Stimulated activated CD8-positive, alpha-beta memory T cell treated with anti-CD3 and anti-CD28 coated beads, Interleukin-15, amount 100 ng/mL, for 1 hour (primary cell): ENCODE results near the gene SUMO3.

Source experiments
- DNase-seq: peaks from one replicate; pipeline ENCODE4 v3.0.0-alpha.2; 2020; ENCODE audit warnings: low read depth

The SUMO3 gene

GRCh38 chr21:44758781-44759627 lies 58.9 kb downstream of the SUMO3 start:
- no peak for DNase-seq

DNA sequence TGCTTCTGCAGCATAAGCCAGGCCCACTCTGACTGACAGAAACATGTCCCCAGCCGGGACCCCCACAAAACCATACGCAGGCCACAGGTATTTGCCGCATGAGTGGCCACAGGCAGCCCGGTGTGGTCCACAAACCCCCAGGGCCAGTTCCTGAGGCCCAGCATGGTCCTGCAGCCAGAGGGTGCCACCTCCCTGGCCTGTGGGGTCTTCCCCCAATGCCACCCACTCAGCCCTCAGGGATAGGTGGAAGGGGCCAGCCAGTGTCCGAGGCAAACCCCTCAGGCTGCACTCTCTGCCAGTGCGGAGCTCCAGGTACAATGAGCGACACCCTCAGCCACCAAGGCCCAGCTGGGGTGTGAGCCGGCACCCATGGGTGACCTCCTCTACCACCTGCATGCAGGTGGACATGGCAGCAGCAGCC lies 59.7 kb downstream of the SUMO3 start:
- no peak for DNase-seq

GRCh38 chr21:44757731-44758130 lies 60.1 kb downstream of the SUMO3 start:
- no peak for DNase-seq

GRCh38 chr21:44756423-44757185 lies 61.3 kb downstream of the SUMO3 start:
- DNase-seq: no peak
